ENCODE data around the gene TANC1.

Gene TANC1

GRCh38 chr2:158960193-158960592 is 8.2 kb upstream of the TANC1 start:
- in situ Hi-C loops (cut with HindIII; ENCODE audit: low sequenced_read_pairs) = no loop called here

- in situ Hi-C loops (cut with HindIII; ENCODE audit: low sequenced_read_pairs) = no loop called here
Measured at GRCh38 chr2:158962074-158962473, 6.4 kb upstream of the TANC1 start.

- in situ Hi-C loops (cut with HindIII; ENCODE audit: low sequenced_read_pairs) = no loop called here
Measured at GRCh38 chr2:158963071-158963470, 5.4 kb upstream of the TANC1 start.

- in situ Hi-C loops (cut with HindIII; ENCODE audit: low sequenced_read_pairs) = no loop called here
Measured at GRCh38 chr2:158965107-158965506, 3.3 kb upstream of the TANC1 start.

GRCh38 chr2:158965641-158966040 is 2.8 kb upstream of the TANC1 start:
- in situ Hi-C loops (cut with HindIII; ENCODE audit: low sequenced_read_pairs) = no loop called here

- in situ Hi-C loops (cut with HindIII; ENCODE audit: low sequenced_read_pairs) = no loop called here
Measured at GRCh38 chr2:158966312-158966711, 2.1 kb upstream of the TANC1 start.

GRCh38 chr2:158967114-158967730 is 1.2 kb upstream of the TANC1 start:
- in situ Hi-C loops (cut with HindIII; ENCODE audit: low sequenced_read_pairs) = no loop called here

- in situ Hi-C loops (cut with HindIII; ENCODE audit: low sequenced_read_pairs) = no loop called here
Measured at GRCh38 chr2:158967731-158968395, 577 bp upstream of the TANC1 start.

- in situ Hi-C loops (cut with HindIII; ENCODE audit: low sequenced_read_pairs) = no loop called here
Measured at GRCh38 chr2:158969162-158969714, 798 bp downstream of the TANC1 start.

- in situ Hi-C loops (cut with HindIII; ENCODE audit: low sequenced_read_pairs) = no loop called here
Measured at GRCh38 chr2:158969715-158970240, 1.3 kb downstream of the TANC1 start.

- in situ Hi-C loops (cut with HindIII; ENCODE audit: low sequenced_read_pairs) = no loop called here
Measured at GRCh38 chr2:158970241-158970751, 1.9 kb downstream of the TANC1 start.

GRCh38 chr2:158973116-158973956 is 4.9 kb downstream of the TANC1 start:
- in situ Hi-C loops (cut with HindIII; ENCODE audit: low sequenced_read_pairs) = no loop called here

- in situ Hi-C loops (cut with HindIII; ENCODE audit: low sequenced_read_pairs) = no loop called here
Measured at GRCh38 chr2:158975271-158975921, 7.0 kb downstream of the TANC1 start.

GRCh38 chr2:158979772-158980171 is 11.3 kb downstream of the TANC1 start:
- in situ Hi-C loops (cut with HindIII; ENCODE audit: low sequenced_read_pairs) = no loop called here

- in situ Hi-C loops (cut with HindIII; ENCODE audit: low sequenced_read_pairs) = no loop called here
Measured at GRCh38 chr2:158984604-158985135, 16.2 kb downstream of the TANC1 start.

GRCh38 chr2:158988501-158988900 is 20.1 kb downstream of the TANC1 start:
- in situ Hi-C loops (cut with HindIII; ENCODE audit: low sequenced_read_pairs) = no loop called here

GRCh38 chr2:158989165-158989564 is 20.7 kb downstream of the TANC1 start:
- in situ Hi-C loops (cut with HindIII; ENCODE audit: low sequenced_read_pairs) = no loop called here

- in situ Hi-C loops (cut with HindIII; ENCODE audit: low sequenced_read_pairs) = no loop called here
Measured at GRCh38 chr2:158990397-158991214, 22.2 kb downstream of the TANC1 start.

GRCh38 chr2:158993030-158993429 is 24.6 kb downstream of the TANC1 start:
- in situ Hi-C loops (cut with HindIII; ENCODE audit: low sequenced_read_pairs) = no loop called here
